SJSA1 (cell line): ENCODE results near the gene SCAP. TPM values are rescaled to one million over a fixed set of nuclear protein-coding genes. Genes with fewer than 3 reads are reported as not detected.

Experiments
- DNase-seq, 2 experiments: peaks; one replicate each; pipeline ENCODE4 v3.0.0-alpha.2; 2015 to 2020; ENCODE audit warnings: low spot score in 2 of 2, low read depth in 1 of 2
- H3K27ac ChIP-seq: fragments of 250-450 bp; sonication (Bioruptor Pico); 2 replicates; pipeline ENCODE4 v1.5.1; 2020; ENCODE audit warnings: mild to moderate bottlenecking, moderate library complexity
- H3K27me3 ChIP-seq: fragments of 250-450 bp; sonication (Bioruptor Pico); replicated peaks from 2 replicates; pipeline ENCODE4 v1.5.1; 2020; ENCODE audit warnings: mild to moderate bottlenecking, moderate library complexity
- H3K36me3 ChIP-seq: fragments of 250-450 bp; sonication (Bioruptor Pico); 2 replicates; pipeline ENCODE4 v1.5.1; 2020; ENCODE audit warnings: mild to moderate bottlenecking
- H3K4me1 ChIP-seq: fragments of 250-450 bp; sonication (Bioruptor Pico); replicated peaks from 2 replicates; pipeline ENCODE4 v1.6.1; 2021; ENCODE audit warnings: mild to moderate bottlenecking
- H3K4me3 ChIP-seq: fragments of 250-450 bp; sonication (Bioruptor Pico); 2 replicates; pipeline ENCODE4 v1.5.1; 2020; ENCODE audit warnings: mild to moderate bottlenecking
- H3K9me3 ChIP-seq: fragments of 250-450 bp; sonication (Bioruptor Pico); replicated peaks from 2 replicates; pipeline ENCODE4 v1.5.1; 2020; ENCODE audit warnings: mild to moderate bottlenecking
- total RNA-seq: library from RNA; depleted of rRNA; stranded (reverse); fragments of >200 nt; shearing (Covaris generic); gene quantifications from 2 replicates; pipeline ENCODE4 v1.2.3, GENCODE V29; 2014

SCAP gene
- total RNA-seq, 1 experiment from 2014 or later, result 33.5 TPM

GRCh38 chr3:47433796-47434195, 41.9 kb downstream of the SCAP start:
- Histone ChIP-seq H3K27me3 (no peaks in the 10 kb centered on the region), H3K4me1 (no peaks in the 10 kb centered on the region), H3K27ac (no peak overlapping the region), H3K36me3 (peaks cover 6% of the 10 kb centered on the region; the same call in 1 of the 2 replicates), H3K9me3 (no peaks in the 10 kb centered on the region), H3K4me3 (no peak overlapping the region)
- DNase-seq, result no peak

GRCh38 chr3:47432673-47433072, 43.1 kb downstream of the SCAP start:
- no peaks in the 10 kb centered on the region for H3K9me3 ChIP-seq
- no peak overlapping the region for H3K27ac ChIP-seq
- no peak overlapping the region for H3K4me3 ChIP-seq
- no peaks in the 10 kb centered on the region for H3K4me1 ChIP-seq
- DNase-seq, result no peak
- H3K36me3 ChIP-seq, result peaks cover 6% of the 10 kb centered on the region; the same call in 1 of the 2 replicates
- no peaks in the 10 kb centered on the region for H3K27me3 ChIP-seq

- Histone ChIP-seq H3K4me3 (no peak overlapping the region), H3K36me3 (peaks cover 6% of the 10 kb centered on the region; the same call in 1 of the 2 replicates), H3K9me3 (no peaks in the 10 kb centered on the region), H3K27ac (no peak overlapping the region), H3K4me1 (no peaks in the 10 kb centered on the region), H3K27me3 (no peaks in the 10 kb centered on the region)
- DNase-seq, result no peak
Observed at GRCh38 chr3:47431225-47431624, 44.5 kb downstream of the SCAP start.

- Histone ChIP-seq H3K27me3 (no peaks in the 10 kb centered on the region), H3K36me3 (peaks cover 6% of the 10 kb centered on the region; the same call in 1 of the 2 replicates), H3K4me3 (no peak overlapping the region), H3K4me1 (no peaks in the 10 kb centered on the region), H3K27ac (no peak overlapping the region), H3K9me3 (no peaks in the 10 kb centered on the region)
- no peak for DNase-seq
Observed at GRCh38 chr3:47430606-47431005, 45.1 kb downstream of the SCAP start.

- H3K9me3 ChIP-seq, result no peaks in the 10 kb centered on the region
- H3K36me3 ChIP-seq, result peaks cover 6% of the 10 kb centered on the region; the same call in 1 of the 2 replicates
- H3K4me3 ChIP-seq, result no peak overlapping the region
- no peaks in the 10 kb centered on the region for H3K27me3 ChIP-seq
- H3K4me1 ChIP-seq, result no peaks in the 10 kb centered on the region
- H3K27ac ChIP-seq, result no peak overlapping the region
- DNase-seq, result no peak
Observed at GRCh38 chr3:47429476-47430270, 46.1 kb downstream of the SCAP start.

- no peaks in the 10 kb centered on the region; the same call in 1 of the 2 replicates for H3K36me3 ChIP-seq
- no peaks in the 10 kb centered on the region for H3K4me1 ChIP-seq
- H3K27me3 ChIP-seq, result no peaks in the 10 kb centered on the region
- DNase-seq, result no peak
- H3K27ac ChIP-seq, result no peak overlapping the region
- no peaks in the 10 kb centered on the region for H3K9me3 ChIP-seq
- no peak overlapping the region for H3K4me3 ChIP-seq
Observed at GRCh38 chr3:47428662-47429061, 47.1 kb downstream of the SCAP start.

GRCh38 chr3:47427866-47428265, 47.9 kb downstream of the SCAP start:
- Histone ChIP-seq H3K27ac (no peak overlapping the region), H3K4me3 (no peak overlapping the region), H3K36me3 (no peaks in the 10 kb centered on the region; the same call in 1 of the 2 replicates), H3K27me3 (no peaks in the 10 kb centered on the region), H3K4me1 (no peaks in the 10 kb centered on the region), H3K9me3 (no peaks in the 10 kb centered on the region)
- no peak for DNase-seq

- Histone ChIP-seq H3K9me3 (no peaks in the 10 kb centered on the region), H3K36me3 (peaks cover 11% of the 10 kb centered on the region; the same call in 1 of the 2 replicates), H3K27ac (no peak overlapping the region), H3K27me3 (no peaks in the 10 kb centered on the region), H3K4me1 (peaks cover 7% of the 10 kb centered on the region), H3K4me3 (no peak overlapping the region)
- DNase-seq, result no peak
Observed at GRCh38 chr3:47425959-47426358, 49.8 kb downstream of the SCAP start.

GRCh38 chr3:47425383-47425778, 50.4 kb downstream of the SCAP start:
- DNase-seq, result no peak
- peaks cover 10% of the 10 kb centered on the region for H3K4me1 ChIP-seq
- no peak overlapping the region for H3K27ac ChIP-seq
- no peaks in the 10 kb centered on the region for H3K9me3 ChIP-seq
- no peaks in the 10 kb centered on the region for H3K27me3 ChIP-seq
- no peak overlapping the region for H3K4me3 ChIP-seq
- H3K36me3 ChIP-seq, result peaks cover 17% of the 10 kb centered on the region; the same call in 1 of the 2 replicates

- DNase-seq, result no peak
- Histone ChIP-seq H3K4me3 (no peak overlapping the region), H3K9me3 (no peaks in the 10 kb centered on the region), H3K4me1 (peaks cover 10% of the 10 kb centered on the region), H3K36me3 (peaks cover 20% of the 10 kb centered on the region; the same call in 1 of the 2 replicates), H3K27me3 (no peaks in the 10 kb centered on the region), H3K27ac (no peak overlapping the region)
Observed at GRCh38 chr3:47424434-47425382, 51.0 kb downstream of the SCAP start.

- Histone ChIP-seq H3K36me3 (peaks cover 20% of the 10 kb centered on the region; the same call in 1 of the 2 replicates), H3K27me3 (no peaks in the 10 kb centered on the region), H3K4me1 (peaks cover 10% of the 10 kb centered on the region), H3K27ac (no peak overlapping the region), H3K4me3 (no peak overlapping the region), H3K9me3 (no peaks in the 10 kb centered on the region)
- no peak for DNase-seq
Observed at GRCh38 chr3:47423548-47424145, 52.1 kb downstream of the SCAP start.

GRCh38 chr3:47422743-47423142, 53.0 kb downstream of the SCAP start:
- Histone ChIP-seq H3K4me3 (no peak overlapping the region), H3K27me3 (no peaks in the 10 kb centered on the region), H3K27ac (no peak overlapping the region), H3K9me3 (no peaks in the 10 kb centered on the region), H3K4me1 (peaks cover 10% of the 10 kb centered on the region), H3K36me3 (peaks cover 20% of the 10 kb centered on the region; the same call in 1 of the 2 replicates)
- DNase-seq, result no peak
